Umbilical cord (tissue), 2 donors: ENCODE measurements around the gene FXYD3. TPM values are rescaled to one million over a fixed set of nuclear protein-coding genes. Genes with fewer than 3 reads are reported as not detected.
"Not testable (repeated sequence)": the region's sequence is repeated elsewhere in the genome, so short reads cannot be mapped to it uniquely, and the experiment has no call there.

Experiments used
- DNase-seq: peaks from one replicate; pipeline ENCODE4 v3.0.0-alpha.2; 2015; ENCODE audit warnings: low spot score
- total RNA-seq: library from RNA; depleted of rRNA; stranded (reverse); fragments of >200 nt; gene quantifications from one replicate; pipeline ENCODE4 v1.2.3, GENCODE V29; 2014; ENCODE audit warnings: low replicate concordance; ENCODE audit not compliant: insufficient read depth

Gene FXYD3
- total RNA-seq, 1 donor from 2014 or later, result 26.7 TPM

DNA sequence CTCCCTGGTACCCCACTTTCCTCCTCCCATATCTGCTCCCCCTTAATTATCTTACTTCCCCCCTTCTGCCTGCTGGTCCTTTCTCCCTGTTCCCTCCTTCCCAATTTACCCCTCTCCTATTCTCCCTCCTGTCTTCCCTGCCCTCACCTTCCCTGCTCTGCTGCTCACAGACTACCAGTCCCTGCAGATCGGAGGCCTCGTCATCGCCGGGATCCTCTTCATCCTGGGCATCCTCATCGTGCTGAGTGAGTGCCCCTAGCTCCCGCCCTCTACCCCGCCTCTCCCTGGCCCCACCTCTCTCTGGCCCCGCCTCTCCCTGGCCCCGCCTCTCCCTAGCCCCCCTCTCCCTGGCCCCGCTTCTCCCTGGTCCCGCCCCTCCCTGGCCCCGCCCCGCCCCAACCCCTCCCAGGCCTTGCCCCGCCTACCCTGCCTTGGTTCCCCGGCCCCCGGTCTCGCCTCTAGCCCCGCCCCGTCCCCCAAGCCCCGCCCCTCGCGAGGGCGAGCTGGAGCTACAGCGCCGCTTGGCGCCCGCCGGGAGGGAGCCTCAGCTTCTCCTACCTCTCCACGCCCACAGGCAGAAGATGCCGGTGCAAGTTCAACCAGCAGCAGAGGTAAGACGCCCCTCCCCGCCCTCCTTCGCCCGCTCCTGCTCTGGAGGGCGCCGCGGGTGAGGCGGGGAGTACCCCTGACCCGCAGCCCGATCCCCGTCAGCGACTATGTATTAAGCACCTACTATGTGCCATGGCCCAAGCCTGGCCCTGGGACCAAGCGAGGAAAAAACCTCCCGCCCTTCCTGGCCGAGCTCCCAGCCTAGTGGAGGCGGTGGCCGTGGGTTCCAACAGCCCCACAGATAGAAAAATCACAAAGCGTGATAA, 25.6 kb downstream of the FXYD3 start:
- DNase-seq, result peak; percentile 89

DNA sequence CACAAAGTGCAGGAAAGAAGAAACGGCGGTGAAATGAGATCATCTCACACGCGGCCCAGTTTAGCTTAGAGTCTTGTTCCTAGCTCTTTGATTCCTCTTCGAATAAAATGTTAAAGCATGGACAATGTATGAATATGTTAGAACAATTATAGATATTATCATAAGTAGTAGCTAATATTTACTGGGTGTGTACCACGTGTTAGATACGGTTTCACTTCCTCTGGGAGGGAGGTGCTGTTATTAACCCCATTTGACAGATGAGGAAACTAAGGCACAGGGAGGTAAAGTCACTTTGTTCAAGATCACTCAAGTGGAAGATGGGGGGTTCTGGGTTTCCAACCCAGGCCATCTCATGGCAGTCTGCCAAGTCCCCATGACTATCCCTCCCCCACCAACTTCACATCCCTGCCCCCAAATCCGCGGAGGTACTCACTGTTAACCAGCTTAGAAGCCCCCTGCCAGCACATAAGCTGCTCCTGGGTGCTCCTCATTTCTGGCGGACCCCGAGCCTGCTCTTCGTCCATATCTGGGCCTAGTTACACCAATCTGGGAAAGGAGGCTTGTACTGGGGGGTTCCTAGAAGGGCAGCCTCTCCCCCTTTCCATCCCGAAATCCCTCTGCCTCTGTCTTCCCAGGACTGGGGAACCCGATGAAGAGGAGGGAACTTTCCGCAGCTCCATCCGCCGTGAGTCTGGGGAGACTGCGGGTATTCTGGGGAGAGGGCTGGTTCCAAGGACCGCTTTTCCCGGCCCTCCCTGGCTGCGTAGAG, 26.4 kb downstream of the FXYD3 start:
- DNase-seq, result peak; percentile 23

DNA sequence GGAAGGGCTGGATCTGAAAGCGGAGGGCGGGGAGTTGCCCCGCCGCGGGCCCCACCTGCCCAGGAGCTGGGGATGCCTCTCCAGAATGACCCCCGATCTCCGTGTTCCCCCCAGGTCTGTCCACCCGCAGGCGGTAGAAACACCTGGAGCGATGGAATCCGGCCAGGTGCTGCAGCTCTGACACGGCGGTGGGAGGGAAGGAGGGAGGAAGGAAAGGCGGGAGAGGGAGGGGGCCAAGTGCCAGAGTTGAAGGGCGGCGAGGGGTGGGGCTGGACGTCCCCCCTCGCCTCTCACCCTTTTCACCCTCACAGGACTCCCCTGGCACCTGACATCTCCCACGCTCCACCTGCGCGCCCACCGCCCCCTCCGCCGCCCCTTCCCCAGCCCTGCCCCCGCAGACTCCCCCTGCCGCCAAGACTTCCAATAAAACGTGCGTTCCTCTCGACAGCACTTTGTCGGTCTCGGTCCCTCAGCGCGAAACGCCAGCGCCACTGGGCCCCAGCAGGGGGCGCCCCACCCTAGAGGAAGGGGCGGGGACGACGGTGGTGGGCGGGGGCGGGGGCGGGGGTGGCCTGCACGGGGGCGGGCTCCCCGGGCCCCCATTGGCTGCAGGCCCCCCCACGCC, 27.1 kb downstream of the FXYD3 start:
- peak; percentile 41 for DNase-seq

DNA sequence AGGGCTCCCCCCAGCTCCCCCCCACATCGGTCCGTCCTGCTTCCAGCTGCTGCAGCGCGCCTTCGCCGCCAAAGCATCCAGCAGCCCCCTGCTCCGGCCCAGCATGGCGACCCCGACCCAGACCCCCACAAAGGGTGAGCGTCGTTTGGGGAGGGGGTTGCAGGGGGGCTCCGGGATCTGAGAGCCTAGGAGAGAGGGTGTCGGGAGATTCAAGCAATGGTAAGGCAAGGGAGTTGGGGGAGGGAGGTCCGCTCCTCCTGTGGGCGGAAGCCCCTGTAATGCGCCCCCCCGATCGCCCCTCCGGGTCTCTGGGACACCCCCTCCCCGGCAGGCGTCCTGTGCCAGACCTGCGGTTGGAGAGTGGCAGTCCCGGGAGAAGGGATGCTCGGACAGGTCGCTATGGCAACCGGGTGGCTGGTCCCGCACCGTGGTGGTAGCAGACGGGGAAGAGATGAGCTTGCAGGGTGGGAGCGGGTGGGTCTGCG, 27.6 kb downstream of the FXYD3 start, which contains the start of gene FXYD7:
Gene FXYD7, plus strand, starts transcription at position 25 of the 485 bp plus-strand sequence. Its CDS starts 79 bp downstream, at position 104.
- DNase-seq, result no peak

DNA sequence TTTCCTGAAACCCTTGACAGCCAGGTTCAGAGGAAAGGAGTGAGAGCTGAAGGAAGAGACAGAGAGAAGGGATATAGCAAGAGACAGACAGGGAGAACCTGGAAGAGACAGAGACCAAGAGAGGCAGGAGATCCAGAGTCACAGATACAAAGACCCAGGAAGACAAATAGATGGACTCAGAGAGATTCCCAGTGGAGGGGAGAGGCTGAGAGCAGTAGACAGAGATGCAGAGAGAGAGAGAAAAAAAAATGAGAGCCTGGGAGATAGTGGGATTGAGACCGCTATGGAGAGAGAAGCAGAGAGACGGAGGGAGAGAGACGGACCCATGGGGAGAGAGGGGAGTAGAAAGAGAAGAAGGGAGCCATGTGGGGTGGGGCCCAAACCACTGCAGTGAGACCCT, 28.2 kb downstream of the FXYD3 start:
- no peak for DNase-seq

DNA sequence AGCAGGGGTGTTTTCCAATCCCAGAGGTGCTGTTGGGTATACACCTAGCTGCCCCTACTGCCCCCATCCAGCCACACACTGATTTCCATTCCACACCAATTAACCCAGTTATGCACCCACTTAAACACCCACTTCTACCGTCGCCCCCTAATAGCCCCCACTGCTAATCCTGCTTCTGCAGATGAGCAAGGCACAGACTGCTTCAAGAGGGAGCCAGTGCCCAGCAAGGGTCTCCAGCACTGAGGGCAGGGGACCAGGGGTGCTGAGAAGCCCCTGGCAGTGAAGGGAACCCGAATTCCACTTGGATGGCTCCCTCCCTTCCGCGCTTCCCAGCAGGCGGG, 28.6 kb downstream of the FXYD3 start:
- DNase-seq, result no peak

DNA sequence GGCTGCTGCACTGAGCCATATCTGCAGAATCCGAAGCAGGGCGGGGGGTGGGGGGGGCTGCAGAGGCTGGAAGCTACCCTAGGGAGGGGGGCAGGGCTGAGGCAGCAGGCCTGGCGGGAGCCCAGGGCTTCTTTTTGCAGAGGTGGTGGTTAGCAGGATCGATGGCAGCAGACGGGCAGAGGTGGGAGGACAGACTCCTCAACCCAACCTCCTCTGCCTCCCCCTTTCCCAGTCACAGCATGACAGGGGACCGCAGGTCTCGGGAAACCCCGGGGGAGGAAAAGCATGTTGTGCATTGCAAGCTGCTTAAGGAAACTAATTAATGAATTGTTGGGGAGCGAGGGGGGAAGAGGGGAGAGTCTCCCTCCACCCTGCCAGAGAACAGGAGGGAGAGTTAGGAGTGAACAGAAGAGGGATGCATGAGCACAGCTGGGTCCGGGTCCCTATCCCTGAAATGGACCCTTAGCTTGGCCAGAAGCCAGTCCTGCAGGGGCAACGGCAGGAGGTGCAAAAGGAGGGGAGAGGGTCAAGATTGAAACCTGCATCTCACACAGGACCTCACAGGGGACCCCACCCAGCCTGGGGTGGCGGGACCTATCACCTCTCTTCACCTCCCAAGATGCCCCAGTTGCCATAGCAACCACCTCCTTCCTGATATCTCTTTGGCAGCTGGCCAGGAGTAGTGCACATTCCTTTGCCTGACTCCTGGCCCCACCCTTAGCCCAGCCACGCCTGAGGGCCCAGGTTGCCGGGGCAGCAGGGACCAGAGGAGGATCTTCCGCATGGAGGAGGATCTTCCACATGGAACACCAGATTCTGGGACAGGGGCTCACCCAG, 29.2 kb downstream of the FXYD3 start:
- DNase-seq, result peak; percentile 55

DNA sequence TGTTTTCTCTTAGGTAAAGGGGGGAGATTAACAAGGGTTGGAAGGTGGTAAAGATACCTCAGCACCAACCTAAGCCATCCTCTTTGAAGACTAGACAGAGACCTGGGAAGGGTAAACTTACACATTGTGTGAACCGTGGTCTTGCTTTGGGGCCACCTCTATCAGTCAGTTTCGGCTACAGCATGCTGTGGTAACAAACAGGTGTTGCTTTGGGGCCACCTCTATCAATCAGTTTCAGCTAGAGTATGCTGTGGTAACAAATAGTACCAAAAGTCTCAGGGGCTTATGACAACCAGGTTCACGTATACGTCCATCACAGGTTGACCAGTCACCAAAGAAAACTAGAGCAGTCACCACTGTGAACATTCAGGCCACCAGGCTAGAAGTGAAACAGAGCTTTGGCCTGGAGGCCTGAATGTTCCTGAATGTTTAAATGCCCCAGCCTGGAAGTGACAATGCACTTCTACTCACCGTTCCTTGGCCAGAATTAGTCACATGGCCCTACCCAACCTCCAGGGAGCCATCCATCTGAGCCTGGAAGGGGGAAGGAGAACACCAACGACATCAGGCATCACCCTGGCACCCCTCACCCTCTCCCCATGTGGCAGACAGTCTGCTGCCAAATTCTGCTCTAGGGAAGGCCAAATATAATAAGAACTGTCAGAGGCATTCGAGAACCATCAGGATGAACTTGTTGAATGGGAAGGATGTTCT, 31.3 kb downstream of the FXYD3 start:
- DNase-seq, result no peak

DNA sequence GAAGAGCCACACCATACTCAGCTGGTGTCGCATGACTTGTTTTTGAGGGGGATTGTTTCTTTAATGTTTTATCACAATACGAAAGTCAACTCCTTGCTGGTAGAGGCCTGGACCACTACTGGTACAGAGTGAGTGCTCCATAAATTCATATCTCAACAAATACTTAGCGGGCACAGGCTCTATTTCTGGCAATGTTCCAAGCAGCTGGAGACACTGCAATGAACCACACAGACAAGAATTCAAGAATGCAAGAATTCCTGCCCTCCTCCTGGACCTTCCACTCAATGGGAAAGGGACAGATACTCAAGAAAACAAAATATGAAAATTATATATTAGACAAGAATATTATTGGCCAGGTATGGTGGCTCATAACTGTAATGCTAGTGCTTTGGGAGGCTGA, 33.8 kb downstream of the FXYD3 start:
- peak; percentile 22 for DNase-seq

DNA sequence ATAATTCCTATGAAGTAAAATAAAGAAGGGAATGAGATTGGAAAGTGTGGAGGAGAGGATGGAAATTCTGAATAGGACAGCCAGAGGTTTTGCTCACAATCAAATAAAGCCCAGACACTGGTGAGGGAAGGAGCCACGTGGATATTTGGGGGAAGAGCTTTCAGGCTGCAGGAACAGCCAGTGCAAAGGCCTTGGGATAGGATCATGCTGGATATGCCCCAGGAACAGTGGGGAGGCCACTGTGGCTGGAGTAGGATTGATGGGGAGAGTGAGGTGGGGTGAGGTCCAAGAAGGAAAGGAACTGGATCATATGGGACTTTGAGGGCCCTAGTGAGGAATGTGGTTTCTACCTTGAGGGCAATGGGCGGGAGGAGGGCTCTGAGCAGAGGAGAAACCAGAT, 34.8 kb downstream of the FXYD3 start:
- DNase-seq, result no peak

DNA sequence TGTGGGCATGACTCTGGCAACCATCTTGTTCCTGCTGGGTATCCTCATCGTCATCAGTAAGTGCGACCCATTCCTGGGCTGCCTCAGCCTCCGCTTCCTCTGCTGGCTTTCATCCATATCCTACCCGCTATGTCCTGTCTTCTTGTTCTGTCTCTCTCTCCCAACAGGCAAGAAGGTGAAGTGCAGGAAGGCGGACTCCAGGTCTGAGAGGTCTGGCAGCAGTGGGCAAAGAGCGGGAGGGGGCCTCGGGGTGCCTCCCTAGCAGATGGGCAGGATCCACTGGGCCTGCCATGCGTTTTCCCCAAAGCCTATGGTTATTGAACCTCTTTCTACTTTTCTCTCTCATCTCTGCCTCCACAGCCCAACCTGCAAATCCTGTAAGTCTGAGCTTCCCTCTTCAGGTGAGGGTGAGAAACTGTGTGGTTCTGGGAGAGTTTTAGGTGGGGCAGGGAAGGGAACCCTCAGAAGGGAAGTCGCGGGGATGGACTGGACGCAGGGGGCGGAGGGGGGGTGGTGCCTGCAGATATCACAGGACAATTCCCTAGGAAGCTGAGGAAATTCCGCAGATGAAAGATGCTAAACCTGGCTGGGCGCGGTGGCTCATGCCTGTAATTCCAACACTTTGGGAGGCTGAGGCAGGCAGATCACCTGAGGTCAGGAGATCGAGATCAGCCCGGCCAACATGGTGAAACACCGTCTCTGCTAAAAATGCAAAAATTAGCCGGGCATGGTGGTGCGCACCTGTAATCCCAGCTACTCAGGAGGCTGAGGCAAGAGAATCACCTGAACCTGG, 35.8 kb downstream of the FXYD3 start:
- no peak for DNase-seq

DNA sequence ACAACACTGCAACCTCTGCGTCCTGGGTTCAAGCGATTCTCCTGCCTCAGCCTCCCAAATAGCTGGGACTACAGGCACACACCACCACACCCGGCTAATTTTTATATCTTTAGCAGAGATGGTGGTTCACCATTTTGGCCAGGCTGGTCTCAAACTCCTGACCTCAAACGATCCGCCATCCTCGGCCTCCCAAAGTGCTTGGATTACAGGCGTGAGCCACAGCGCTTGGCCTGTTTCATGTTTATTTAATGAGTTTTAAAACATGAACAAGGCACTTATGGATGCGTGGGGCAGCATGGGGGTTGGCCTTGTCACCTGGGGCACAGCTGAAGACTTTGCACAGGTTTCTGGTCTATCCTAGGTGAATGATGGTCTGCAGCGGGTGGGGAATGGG, 37.5 kb downstream of the FXYD3 start:
- DNase-seq, result not testable (repeated sequence)

DNA sequence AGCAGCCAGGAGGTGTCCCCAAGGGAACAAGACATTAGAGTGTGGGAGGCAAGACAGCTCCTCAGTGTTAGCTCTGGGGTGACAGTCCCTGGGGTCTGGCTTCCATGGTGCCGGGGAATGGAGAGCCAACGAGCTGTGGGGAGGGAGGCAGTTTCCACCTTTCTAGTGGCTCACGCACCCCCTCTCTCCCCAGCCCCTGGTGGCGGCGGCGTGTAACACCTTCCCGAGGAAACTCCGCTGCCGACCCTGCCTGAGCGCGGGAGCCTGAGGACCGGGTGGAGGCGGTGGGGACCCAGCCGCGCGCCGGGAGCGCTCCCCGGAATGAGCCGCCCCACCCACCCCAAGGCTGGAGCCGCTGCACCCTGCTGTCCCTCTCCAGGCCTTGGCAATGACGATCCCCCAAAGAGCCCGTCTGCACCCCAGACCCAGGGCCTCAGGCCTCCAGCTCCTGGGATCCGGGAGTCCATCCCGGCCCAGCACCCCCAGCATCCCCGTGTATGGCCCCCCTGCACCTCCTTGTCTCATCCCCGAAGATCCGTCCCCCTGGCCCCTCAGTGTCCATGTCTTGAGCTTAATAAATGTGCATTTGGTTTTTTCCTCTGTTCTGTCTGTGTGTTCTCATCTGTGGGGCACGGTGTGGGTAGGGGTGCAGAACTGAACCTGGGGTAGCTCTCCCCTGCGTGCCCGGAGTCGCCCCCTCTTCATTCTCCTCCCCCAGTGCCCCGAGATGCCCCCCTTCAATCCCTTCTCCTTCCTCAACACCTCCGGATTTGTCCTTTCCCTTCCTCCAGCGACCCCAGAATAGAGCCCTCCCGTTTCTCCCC, 38.3 kb downstream of the FXYD3 start:
- DNase-seq, result peak; percentile 31

DNA sequence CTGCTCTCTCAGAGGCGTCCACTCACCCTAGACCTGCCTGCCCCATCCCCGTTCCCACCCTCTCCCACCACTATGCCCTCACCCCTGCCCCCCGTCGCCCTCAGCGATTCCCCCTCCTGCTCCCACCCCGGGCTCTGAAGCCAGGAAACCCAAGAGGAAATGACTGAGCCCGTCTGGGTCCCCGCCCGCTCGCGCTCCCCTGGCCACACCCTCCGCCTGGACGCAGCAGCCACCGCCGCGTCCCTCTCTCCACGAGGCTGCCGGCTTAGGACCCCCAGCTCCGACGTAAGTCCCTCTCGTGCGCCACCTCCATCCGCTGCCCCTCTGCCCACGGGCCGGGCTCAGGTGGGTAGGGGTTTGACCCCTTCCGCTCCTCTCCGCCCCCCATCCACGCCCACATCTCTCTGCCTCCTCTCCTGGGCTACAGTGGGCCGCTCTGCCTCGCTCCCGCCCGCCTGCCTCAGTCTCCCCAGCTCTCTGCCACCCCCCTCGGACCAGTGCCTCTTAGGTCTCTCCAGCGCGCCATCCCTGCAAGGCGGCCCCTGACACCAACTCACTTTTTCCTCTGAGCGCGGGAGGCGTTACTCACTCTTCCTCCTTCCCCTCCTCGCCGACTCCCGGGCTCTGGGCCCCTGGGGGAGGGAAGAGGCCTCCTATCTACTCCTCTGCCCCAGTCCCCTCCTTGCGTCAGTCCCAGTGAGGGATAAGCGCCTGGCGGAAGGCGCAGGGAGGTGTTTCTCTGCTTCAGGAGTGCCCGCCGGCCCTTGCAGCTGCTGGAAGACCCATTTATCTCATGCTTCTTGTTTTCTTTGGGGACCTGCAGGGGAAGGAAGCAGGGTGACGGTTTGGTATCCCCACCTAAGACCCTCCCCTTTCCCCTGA, 39.1 kb downstream of the FXYD3 start, which contains the start of gene FXYD5:
Gene FXYD5, plus strand, starts transcription at position 211 of the 882 bp plus-strand sequence. CDS start 816 bp downstream, outside the sequence.
- peak; percentile 95 for DNase-seq

DNA sequence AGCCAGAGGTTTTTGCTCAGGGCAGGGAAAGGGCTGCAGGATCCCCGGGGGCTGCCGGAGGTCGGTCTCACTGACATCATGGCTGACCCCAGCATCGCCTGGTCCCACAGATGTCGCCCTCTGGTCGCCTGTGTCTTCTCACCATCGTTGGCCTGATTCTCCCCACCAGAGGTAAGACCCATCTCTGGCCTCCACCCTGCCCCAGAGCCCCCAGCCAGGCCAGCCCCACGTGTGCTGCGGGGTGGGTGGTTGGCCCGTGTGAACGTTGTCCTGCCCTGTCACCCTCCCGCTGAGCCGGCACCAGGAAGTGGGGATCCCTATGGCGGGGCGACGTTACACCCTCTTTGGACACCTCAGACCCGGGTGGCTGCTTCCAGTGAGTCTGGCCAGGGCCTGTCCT, 39.8 kb downstream of the FXYD3 start:
- DNase-seq, result no peak

DNA sequence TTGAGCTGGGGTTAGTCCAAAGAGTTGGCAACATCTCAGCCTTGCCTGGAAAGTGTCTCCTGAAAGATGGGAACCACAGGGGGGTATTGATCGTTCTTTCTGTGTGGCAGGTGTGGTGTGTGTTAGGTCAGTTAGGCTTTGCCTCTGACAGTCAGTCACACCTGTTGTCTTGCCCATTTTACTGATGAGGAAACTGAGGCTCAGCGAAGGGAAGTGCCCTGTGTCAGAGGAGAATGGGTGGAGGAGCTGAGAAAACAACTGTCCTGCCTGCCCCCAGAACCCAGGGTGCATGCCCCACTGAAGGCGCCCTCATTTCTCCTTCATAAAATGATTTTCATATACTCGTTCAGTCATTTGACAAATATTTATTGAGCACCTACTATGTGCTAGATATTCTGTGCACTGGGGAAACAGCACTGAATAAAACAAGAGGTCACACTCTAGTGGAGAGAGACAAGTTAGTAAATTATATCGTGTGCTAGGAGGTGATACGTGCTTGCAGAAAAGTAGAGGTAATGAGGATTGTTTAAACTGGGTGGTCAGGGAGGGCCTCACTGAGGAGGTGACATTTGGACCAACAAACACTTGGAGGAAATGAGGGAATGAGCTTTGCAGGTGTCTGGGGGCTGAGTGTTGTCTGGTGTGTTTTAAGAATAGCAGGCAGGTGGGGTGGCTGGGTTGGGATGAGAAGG, 40.5 kb downstream of the FXYD3 start:
- no peak for DNase-seq

DNA sequence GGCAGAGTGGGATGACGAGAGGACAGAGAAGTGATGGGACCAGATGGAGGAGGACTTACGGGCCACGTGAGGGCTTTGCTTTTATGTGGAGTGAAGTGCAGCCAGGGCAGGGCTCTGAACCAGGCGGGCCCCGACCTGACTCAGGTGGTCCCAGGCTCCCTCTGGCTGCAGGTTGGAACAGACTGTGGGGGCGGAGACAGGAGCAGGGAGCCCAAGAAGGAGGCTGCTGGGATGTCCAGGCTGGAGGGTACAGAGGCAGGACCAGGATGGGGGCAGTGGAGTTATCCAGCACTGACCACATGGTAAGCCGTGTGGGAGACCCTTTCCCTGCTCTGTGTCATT, 41.0 kb downstream of the FXYD3 start:
- DNase-seq, result no peak
